ENCODE results near the gene ZNF407. TPM values are rescaled to one million over a fixed set of nuclear protein-coding genes. Genes with fewer than 3 reads are reported as not detected.

The ZNF407 gene
- total RNA-seq, 1 donor from 2014 or later = 9.0 TPM

DNA sequence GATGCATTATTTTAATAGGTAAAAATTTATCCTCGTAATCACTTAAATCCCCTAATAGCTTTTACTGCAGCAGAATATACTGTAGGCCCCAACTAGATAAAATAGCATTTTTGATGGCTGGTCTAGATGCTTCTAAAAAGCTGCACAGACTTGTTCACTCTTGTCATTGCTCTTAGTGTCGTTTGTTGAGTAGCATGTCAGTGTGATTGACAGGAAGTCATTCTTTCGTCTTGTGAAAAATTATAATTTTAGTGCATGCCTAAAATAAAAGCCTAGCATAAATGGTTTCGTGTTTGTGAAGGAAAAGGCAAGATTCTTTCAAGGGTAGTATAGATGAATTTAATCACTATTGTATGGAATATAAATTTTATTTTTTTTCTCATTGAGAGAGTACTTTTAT, 336.3 kb downstream of the ZNF407 start:
- H2AFZ ChIP-seq (replicated peaks) = no peak overlapping the region
- H3K4me2 ChIP-seq = no peak overlapping the region
- H3K27me3 ChIP-seq = no peaks in the 10 kb centered on the region
- no peak overlapping the region for H3K9ac ChIP-seq
- Mint-ChIP-seq H3K4me1 (no peaks in the 10 kb centered on the region), H3K27me3 (ENCODE audit: insufficient read depth, low read depth) (no peaks in the 10 kb centered on the region), H3K27ac (no peak overlapping the region), H3K4me3 (no peak overlapping the region), H3K9me3 (no peaks in the 10 kb centered on the region), H3K36me3 (no peaks in the 10 kb centered on the region)
- DNase-seq (ENCODE audit: low spot score) = no peak
- H3K36me3 ChIP-seq = no peaks in the 10 kb centered on the region
- H3K4me3 ChIP-seq = no peak overlapping the region
- no peak for TF ChIP-seq EZH2phosphoT487 (IDR thresholded peaks at IDR 0.05)
- TF ChIP-seq, protein P1, sequence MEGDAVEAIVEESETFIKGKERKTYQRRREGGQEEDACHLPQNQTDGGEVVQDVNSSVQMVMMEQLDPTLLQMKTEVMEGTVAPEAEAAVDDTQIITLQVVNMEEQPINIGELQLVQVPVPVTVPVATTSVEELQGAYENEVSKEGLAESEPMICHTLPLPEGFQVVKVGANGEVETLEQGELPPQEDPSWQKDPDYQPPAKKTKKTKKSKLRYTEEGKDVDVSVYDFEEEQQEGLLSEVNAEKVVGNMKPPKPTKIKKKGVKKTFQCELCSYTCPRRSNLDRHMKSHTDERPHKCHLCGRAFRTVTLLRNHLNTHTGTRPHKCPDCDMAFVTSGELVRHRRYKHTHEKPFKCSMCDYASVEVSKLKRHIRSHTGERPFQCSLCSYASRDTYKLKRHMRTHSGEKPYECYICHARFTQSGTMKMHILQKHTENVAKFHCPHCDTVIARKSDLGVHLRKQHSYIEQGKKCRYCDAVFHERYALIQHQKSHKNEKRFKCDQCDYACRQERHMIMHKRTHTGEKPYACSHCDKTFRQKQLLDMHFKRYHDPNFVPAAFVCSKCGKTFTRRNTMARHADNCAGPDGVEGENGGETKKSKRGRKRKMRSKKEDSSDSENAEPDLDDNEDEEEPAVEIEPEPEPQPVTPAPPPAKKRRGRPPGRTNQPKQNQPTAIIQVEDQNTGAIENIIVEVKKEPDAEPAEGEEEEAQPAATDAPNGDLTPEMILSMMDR (IDR thresholded peaks at IDR 0.05) = no peak
- no peak for TF ChIP-seq EZH2 (IDR thresholded peaks at IDR 0.05)
- no peaks in the 10 kb centered on the region for H3K79me2 ChIP-seq (ENCODE audit: low read depth)
- no peaks in the 10 kb centered on the region for H4K20me1 ChIP-seq (ENCODE audit: low read depth)
- no peaks in the 10 kb centered on the region for H3K4me1 ChIP-seq
- H3F3A ChIP-seq (ENCODE audit: low read depth) = no peaks in the 10 kb centered on the region
- H3K27ac ChIP-seq = no peak overlapping the region
- H3K9me3 ChIP-seq (ENCODE audit: low read depth) = no peaks in the 10 kb centered on the region

DNA sequence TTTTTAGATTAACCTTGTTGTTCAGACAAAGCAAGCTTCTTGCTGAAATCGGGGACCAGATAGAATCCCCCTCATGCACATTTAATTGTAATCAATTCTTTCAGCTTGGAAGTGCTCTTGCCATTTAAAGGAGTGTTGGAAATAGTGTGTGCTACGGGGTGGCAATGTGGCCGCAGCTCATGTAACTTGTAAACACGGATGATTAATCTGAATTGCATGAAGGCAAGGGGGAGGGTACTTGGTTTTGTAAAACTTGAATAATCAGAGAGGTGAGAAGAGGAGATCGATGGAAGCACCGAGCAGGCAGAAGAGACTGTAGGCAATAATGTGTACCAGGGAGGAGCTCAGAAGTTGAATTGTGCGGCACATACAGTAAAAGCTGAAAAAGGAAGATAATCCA, 337.8 kb downstream of the ZNF407 start:
- no peak overlapping the region for H3K27ac Mint-ChIP-seq
- Histone ChIP-seq H3K27me3 (no peaks in the 10 kb centered on the region), H3K9ac (no peak overlapping the region), H3K79me2 (ENCODE audit: low read depth) (no peaks in the 10 kb centered on the region), H3K4me1 (no peaks in the 10 kb centered on the region), H3K4me3 (no peak overlapping the region), H3K36me3 (no peaks in the 10 kb centered on the region), H3K9me3 (ENCODE audit: low read depth) (no peaks in the 10 kb centered on the region), H2AFZ (replicated peaks) (no peak overlapping the region), H3K27ac (no peak overlapping the region), H4K20me1 (ENCODE audit: low read depth) (no peaks in the 10 kb centered on the region), H3K4me2 (no peak overlapping the region), H3F3A (ENCODE audit: low read depth) (no peaks in the 10 kb centered on the region)
- H3K4me3 Mint-ChIP-seq = no peak overlapping the region
- H3K9me3 Mint-ChIP-seq = no peaks in the 10 kb centered on the region
- DNase-seq (ENCODE audit: low spot score) = no peak
- no peaks in the 10 kb centered on the region for H3K36me3 Mint-ChIP-seq
- no peaks in the 10 kb centered on the region for H3K4me1 Mint-ChIP-seq
- H3K27me3 Mint-ChIP-seq (ENCODE audit: insufficient read depth, low read depth) = no peaks in the 10 kb centered on the region
- TF ChIP-seq EZH2 (IDR thresholded peaks at IDR 0.05) = no peak
- TF ChIP-seq, protein P1 (IDR thresholded peaks at IDR 0.05) = no peak
- TF ChIP-seq EZH2phosphoT487 (IDR thresholded peaks at IDR 0.05) = no peak

DNA sequence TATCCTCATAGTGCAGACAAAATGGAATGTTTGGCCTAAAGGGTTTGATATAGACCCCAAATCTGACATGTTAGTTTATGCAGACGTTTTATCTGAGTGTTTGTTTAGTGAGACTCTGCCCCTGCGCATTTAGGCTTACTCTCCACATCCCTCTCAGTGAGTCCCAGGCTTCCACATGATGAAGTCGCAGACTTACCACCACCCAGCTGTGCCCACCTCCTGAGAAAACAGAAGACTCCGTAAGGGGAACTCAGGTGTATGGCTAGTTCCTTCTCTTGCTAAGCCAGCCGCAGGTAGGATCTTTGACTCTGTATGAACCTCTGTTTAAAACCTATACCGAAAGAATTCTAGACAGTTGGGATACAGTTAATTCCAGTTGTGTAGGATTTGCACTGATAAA, 338.7 kb downstream of the ZNF407 start:
- no peak overlapping the region for H3K27ac Mint-ChIP-seq
- Histone ChIP-seq H3K9ac (no peak overlapping the region), H2AFZ (replicated peaks) (no peak overlapping the region), H3K27me3 (no peaks in the 10 kb centered on the region), H3K4me1 (no peaks in the 10 kb centered on the region), H3F3A (ENCODE audit: low read depth) (no peaks in the 10 kb centered on the region), H3K4me3 (no peak overlapping the region), H3K9me3 (ENCODE audit: low read depth) (no peaks in the 10 kb centered on the region), H3K36me3 (no peaks in the 10 kb centered on the region), H3K79me2 (ENCODE audit: low read depth) (no peaks in the 10 kb centered on the region), H3K4me2 (no peak overlapping the region), H4K20me1 (ENCODE audit: low read depth) (no peaks in the 10 kb centered on the region), H3K27ac (no peak overlapping the region)
- no peaks in the 10 kb centered on the region for H3K36me3 Mint-ChIP-seq
- TF ChIP-seq EZH2phosphoT487 (IDR thresholded peaks at IDR 0.05) = no peak
- TF ChIP-seq EZH2 (IDR thresholded peaks at IDR 0.05) = no peak
- TF ChIP-seq, protein P1 (IDR thresholded peaks at IDR 0.05) = no peak
- no peak overlapping the region for H3K4me3 Mint-ChIP-seq
- no peak for DNase-seq (ENCODE audit: low spot score)
- H3K4me1 Mint-ChIP-seq = no peaks in the 10 kb centered on the region
- no peaks in the 10 kb centered on the region for H3K9me3 Mint-ChIP-seq
- H3K27me3 Mint-ChIP-seq (ENCODE audit: insufficient read depth, low read depth) = no peaks in the 10 kb centered on the region

Measured in neural progenitor cell (in vitro differentiated cells).